LHCN-M2 (cell line): Measurements from ENCODE around the gene RPS28. TPM values are rescaled to one million over a fixed set of nuclear protein-coding genes. Genes with fewer than 3 reads are reported as not detected.
"Not testable (repeated sequence)": the region's sequence is repeated elsewhere in the genome, so short reads cannot be mapped to it uniquely, and the experiment has no call there.

Source experiments
- DNase-seq: peaks from one replicate; pipeline ENCODE4 v3.0.0-alpha.2; 2012; ENCODE audit warnings: low read depth
- total RNA-seq: library from RNA; depleted of rRNA; stranded (reverse); fragments of >200 nt; gene quantifications from 2 replicates; pipeline ENCODE4 v1.2.3, GENCODE V29; 2014

RPS28 gene
- total RNA-seq, 1 experiment from 2014 or later, result 242 TPM

GRCh38 chr19:8341504-8341903 lies 20.2 kb downstream of the RPS28 start:
- DNase-seq, result not testable (repeated sequence)

- no peak for DNase-seq
Observed at GRCh38 chr19:8342316-8342683, 21.0 kb downstream of the RPS28 start.

DNA sequence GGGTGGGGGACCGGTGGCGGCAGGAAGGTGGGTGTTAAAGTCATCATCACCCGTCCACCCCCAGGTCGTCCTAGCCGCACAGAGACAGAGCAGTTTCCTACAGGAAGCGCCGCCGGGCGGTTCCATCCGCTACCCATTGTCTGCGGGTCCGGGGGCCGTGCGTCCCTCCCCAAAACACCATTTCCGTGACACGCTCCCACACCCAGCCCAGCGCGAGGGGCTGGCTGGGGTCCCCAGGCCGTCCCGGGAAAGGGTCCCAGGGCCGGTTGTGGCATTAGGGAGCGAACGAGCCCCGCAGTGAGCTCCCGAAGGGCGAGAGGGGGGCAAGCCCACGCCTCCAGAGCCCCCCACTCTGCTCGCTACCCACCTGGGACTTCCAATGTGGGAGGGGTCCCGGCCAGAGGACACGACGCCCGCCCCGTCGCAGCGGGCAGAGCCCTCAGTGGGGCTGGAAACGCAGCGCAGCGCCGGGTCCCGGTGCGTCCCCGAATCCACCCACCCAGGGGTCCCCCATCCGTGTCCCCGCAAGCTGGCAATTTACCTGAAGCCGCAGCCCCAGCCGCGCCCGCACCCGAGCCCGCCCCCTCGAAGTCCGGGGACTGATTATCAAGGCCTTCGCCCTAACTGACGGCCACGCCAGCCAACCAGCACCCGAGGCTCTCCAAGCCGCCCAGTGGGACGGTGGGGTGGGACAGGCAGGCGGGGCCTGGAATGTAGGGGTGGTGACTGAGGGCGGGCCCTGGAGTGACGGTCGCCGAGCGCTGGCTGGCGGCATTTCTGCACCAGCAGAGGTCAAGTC lies 21.6 kb downstream of the RPS28 start, which contains the start of gene KANK3:
Gene KANK3, minus strand, starts transcription at position 579 of the 799 bp plus-strand sequence. CDS start 5,434 bp downstream, outside the sequence.
- peak; percentile 79 for DNase-seq

- DNase-seq, result no peak
Observed at GRCh38 chr19:8343483-8343844, 22.2 kb downstream of the RPS28 start.

- not testable (repeated sequence) for DNase-seq
Observed at GRCh38 chr19:8349629-8350372, 28.5 kb downstream of the RPS28 start.

DNA sequence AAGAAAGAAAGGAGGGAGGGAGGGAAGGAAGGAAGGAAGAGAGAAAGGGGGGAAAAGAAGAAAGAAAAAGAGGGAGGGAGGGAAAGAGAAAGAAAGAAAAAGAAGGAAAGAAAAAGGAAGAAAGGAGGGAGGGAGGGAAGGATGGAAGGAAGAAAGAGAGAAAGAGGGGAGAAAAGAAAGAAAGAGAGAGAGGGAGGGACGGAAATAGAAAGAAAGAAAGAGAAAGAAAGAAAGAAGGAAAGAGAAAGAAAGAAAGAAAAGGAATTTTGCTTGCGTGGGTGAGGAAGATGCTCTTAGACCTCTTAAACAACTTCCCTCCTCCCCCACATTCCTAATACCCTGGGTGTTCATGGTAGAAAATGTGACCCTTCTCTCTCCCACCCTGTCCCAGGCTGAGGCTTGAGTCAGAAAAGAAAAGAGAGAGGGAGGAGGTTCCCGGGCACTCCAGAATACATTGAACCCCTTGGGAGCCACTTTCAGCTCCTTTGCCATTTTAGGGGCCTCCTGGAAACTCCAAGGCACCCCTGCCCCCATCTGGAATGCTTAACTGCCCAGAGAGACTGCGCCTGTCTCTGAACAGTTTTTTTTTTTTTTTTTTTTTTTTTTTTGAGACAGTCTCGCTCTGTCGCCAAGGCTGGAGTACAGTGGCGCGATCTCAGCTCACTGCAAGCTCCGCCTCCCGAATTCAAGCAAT lies 31.0 kb downstream of the RPS28 start:
- DNase-seq, result no peak

DNA sequence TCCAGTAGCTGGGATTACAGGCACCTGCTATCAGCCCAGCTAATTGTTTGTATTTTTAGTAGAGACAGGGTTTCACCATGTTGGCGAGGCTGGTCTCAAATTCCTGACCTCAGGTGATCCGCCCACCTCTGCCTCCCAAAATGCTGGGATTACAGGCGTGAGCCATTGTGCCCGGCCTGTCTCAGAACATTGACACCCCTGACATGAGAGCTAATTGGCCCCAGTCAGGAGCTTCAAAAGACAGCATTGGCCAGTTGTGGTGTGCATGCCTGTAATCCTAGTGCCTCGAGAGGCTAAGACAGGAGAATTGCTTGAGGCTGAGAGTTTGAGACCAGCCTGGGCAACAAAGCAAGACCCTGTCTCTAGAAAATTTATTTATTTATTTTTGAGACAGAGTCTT lies 31.5 kb downstream of the RPS28 start:
- DNase-seq, result not testable (repeated sequence)

- peak; percentile 100 for DNase-seq
Observed at GRCh38 chr19:8355631-8356402, 34.5 kb downstream of the RPS28 start.

DNA sequence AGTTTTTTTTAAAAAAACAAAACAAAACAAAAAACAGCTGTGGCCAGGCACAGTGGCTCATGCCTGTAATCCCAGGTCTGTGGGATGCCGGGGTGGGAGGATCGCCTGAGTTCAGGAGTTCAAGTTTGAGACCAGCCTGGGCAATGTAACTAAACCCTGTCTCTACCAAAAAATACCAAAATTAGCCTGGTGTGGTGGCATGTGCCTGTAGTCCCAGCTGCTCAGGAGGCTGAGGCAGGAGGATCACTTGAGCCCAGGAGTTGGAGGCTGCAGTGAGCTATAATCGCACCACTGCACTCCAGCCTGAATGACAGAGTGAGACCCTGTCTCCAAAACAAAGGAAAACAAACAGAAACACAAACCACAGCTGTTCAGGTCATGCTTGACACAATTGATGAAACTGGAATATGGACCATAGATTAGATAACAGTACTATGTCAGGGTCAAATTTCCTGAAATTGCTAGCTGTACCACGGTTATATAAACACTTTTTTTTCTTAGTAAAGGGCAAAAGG lies 35.8 kb downstream of the RPS28 start:
- peak; percentile 80 for DNase-seq

GRCh38 chr19:8358948-8359347 lies 37.7 kb downstream of the RPS28 start:
- DNase-seq, result no peak

GRCh38 chr19:8360196-8360595 lies 38.9 kb downstream of the RPS28 start:
- DNase-seq, result no peak

- DNase-seq, result peak; percentile 99
Observed at GRCh38 chr19:8361921-8362793, 40.9 kb downstream of the RPS28 start.

GRCh38 chr19:8363803-8364771 lies 42.8 kb downstream of the RPS28 start, which contains the start of gene ANGPTL4:
ANGPTL4 (plus strand) TSS chr19:8364155; CDS start chr19:8364322, 167 bp downstream.
- peak; percentile 85 for DNase-seq

- no peak for DNase-seq
Observed at GRCh38 chr19:8366121-8366581, 44.9 kb downstream of the RPS28 start.

DNA sequence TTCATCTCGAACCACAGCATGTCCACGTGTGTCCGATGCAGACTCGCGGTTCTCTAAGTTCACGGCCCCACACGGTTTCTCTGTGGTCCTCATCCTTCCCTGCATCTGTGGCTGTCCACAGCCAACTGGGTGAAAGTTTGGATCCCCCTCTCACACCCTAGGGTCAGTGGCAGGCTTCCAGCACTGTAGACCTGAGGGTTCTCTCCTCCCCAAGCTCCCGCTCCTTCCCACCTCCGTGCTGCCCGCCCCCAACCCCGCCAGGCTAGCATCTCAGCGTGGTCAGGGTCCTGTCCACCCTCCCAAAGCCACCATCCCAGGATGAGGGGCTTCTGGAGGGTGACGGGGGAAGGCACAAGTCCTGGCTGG lies 45.6 kb downstream of the RPS28 start:
- peak; percentile 43 for DNase-seq

DNA sequence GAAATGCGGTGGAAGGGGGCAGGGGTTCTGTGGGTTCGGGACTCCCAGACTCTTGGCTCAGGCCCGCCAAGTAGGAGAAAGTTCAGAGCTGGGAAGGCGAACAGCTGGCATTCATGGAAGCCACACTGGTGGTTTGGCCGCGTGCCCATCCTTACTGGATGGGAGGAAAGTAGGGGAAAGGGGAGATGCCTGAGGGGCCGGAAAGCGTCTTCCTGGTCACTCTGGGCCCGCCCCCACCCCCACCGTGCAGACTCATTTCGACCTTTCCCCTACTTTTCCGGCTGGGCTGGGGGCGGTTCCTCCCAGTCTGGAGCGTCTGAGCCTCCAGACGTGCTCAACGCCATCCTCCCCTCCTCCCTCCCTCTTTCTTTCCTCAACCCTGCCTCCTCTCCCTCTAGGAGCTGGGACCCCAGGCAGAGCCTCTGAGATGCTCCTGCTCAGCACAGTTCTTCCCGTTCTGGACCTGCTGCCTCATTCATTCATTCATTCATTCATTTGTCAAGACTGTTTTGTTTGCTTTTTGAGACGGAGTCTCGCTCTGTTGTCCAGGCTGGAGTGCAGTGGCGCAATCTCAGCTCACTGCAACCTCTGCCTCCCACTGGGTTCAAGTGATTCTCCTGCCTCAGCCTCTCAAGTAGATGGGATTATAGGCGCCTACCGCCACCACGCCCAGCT lies 46.2 kb downstream of the RPS28 start:
- DNase-seq, result peak; percentile 97

DNA sequence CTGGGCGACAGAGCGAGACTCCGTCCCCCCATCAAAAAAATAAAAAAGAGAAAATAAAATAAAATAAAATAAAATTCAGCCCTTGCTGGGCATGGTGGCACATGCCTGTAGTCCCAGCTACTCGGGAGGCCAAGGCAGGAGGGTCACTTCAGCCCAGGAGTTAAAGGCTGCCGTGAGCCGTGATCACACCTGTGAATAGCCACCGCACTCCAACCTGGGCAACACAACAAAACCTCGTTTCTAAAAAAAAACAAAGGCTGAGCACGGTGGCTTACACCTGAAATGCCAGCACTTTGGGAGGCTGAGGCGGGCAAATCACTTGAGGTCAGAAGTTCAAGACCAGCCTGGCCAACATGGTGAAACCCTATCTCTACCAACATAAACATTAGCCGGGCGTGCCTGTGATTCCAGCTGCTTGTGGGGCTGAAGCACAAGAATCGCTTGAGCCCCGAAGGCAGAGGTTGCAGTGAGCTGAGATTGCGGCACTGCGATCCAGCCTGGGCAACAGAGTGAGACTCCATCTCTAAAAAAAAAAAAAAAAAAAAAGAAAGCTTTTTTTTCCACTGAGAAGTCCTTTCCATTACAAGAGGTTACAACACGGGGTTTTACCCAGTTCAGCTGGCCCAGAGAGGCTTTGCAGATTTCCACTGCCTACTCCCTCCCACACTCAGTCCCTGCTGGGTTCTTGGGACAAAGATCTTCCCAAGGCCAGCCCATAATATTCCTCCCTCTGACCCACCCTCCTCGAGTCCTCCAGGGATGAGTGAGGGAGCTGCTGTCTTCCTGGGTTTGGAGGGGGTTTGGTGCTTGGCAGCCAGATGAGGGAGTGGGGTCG lies 49.1 kb downstream of the RPS28 start:
- peak; percentile 49 for DNase-seq
